ENCODE results near the gene GYS1.

GYS1 gene

GRCh38 chr19:48963371-48964204 lies 29.5 kb downstream of the GYS1 start:
- DNase-seq = peak; percentile 73

DNA sequence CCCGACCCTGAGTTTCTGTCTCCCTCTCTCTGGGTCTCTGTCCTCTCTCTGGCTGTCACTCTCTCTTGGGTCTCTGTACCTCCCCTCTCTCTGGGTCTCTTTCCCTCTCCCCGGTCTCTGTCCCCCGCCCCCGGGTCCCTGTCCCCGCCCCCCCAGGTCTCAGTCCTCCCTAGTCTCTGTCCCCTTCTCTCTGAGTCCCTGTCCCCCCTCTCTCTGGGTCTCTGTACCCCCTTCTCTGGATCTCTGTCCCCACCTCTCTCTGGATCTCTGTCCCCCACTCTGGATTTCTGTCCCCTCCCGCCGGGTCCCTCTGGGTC lies 30.3 kb downstream of the GYS1 start:
- DNase-seq = no peak

DNA sequence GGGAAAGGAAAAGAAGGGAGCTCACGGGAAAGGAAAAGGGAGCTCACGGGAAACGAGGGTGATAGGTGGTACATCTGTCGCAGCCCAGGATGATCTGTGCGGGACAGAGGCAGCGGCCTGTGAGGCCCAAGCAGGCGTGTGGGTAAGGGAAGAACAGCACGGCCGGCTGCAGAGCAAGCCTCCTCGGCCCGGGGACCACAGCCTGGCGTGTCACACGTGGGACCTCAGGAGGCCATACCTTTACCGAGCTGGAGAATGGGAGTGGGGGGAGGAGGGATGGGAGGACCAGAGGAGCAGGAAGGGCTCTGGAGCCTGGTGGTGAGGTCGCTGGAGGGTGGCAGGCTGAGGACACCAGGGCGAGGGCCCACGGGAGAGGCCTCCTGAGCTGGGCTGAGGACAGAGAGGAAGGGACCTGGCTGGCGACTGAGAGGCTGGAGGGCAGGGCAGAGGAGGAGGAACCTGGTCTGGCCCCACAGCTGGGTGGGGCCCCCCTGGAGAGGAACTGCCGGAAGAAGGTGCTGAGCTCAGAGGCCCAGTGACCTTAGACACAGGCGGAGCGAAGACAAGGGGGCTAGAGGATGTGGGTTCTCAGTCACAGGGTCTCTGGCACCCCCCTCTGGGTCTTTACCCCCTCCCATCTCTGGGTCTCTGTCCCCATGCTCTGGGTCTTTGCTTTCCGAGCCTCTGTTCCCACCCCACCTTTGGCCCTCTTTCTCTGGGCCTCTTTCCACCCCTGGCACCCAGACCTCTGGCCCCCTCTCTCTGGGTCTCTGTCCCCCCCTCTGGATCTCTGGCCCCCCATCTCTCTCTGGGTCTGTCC lies 30.9 kb downstream of the GYS1 start:
- no peak for DNase-seq

- no peak for DNase-seq
These were observed 31.5 kb downstream of the GYS1 start for GRCh38 chr19:48961673-48962028.

DNA sequence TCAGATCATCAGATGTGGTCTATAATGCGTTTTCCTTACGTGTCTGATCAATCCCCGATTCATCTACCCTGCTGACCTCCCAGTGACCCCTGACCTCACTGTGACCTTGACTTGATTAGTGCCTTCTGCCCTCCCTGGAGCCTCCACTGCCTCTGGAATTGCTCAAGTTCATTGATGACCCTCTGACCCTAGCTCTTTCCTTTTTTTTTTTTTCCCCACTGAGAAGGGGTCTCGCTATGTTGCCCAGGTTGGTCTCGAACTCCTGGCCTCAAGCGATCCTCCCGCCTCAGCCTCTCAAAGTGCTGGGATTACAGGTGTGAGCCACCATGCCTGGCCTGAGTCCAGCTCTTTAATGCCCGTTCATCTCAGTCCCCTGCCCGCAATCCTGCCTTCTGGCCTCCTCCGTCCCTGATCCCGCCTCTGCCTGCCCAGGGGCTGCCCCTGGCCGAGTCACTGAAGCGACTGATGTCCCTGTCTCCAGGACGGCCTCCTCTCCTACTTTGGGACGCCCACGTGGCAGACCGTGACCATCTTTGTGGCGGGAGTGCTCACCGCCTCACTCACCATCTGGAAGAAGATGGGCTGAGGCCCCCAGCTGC lies 32.0 kb downstream of the GYS1 start:
- DNase-seq = no peak

- DNase-seq = no peak
These were observed 33.5 kb downstream of the GYS1 start for GRCh38 chr19:48959341-48960239.

DNA sequence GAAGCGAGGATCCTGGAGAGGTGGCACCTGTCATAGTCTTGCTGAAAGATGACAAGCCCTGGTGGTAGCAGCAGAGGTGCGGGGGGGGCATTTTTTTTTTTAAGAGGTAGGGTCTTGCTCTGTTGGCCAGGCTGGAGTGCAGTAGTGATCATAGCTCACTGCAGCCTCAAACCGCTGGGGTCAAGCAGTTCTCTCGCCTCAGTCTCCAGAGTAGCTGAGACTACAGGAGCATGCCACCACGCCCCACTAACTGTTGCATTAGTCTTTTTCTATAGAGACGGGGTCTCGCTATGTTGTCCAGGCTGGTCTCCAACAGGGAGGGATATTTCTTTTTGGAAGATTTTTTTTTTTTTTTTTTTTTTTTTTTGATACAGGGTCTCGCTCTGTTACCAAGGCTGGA lies 35.1 kb downstream of the GYS1 start:
- no peak for DNase-seq

GRCh38 chr19:48955308-48955958 lies 37.7 kb downstream of the GYS1 start:
- no peak for DNase-seq

- DNase-seq = peak; percentile 97
These were observed 38.4 kb downstream of the GYS1 start, which contains the start of gene BAX for GRCh38 chr19:48954595-48955307. Gene BAX, plus strand, starts transcription at chr19:48954875. Its CDS starts 54 bp downstream, at chr19:48954929.

DNA sequence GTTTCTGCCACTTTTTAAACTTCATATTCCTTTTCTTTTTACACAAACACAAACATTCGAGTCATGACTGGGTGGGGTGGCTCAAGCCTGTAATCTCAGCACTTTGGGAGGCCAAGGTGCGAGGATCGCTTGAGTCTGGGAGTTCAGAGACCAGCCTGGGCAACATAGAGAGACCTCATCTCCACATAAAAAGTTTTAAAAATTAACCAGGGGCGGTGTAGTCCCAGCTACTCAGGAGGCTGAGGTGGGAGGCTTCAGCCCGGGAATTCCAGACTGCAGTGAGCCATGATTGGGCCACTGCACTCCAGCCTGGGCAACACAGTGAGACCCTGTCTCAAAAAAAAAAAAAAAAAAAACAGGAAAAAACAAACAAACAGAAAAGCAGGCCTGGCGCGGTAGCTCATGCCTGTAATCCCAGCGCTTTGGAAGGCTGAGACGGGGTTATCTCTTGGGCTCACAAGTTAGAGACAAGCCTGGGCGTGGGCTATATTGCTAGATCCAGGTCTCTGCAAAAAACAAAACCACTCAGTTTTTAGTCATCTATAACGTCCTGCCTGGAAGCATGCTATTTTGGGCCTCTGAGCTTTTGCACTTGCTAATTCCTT lies 39.0 kb downstream of the GYS1 start:
- no peak for DNase-seq

GRCh38 chr19:48953141-48953540 lies 40.0 kb downstream of the GYS1 start:
- DNase-seq = no peak

DNA sequence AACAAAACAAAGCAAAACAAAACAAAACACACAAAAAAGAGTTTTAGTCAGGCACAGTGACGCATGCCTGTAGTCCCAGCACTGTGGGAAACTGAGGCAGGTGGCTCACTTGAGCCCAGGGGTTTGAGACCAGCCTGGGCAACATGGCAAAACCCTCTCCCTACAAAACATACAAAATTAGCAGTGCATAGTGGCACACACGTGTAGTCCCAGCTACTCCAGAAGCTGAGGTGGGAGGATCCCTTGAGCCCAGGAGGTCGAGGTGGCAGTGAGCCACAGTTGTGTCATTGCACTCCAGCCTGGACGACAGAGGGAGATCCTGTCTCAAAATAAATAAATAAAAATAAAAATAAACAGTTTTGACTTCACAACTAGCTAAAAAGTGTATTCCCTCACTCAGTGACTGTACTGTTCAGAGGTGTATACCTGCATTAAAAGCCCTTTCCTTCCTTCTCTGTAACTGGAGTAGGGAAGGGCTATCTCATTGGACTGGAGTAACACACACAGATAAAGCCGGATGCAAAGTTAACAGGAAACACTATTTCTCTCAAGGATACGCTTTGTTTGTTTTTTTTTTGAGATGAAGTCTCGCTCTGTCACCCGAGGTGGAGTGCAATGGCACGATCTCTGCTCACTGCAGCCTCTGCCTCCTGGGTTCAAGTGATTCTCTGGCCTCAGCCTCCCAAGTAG lies 42.1 kb downstream of the GYS1 start:
- DNase-seq = no peak

- no peak for DNase-seq
These were observed 43.0 kb downstream of the GYS1 start for GRCh38 chr19:48950159-48950558.

DNA sequence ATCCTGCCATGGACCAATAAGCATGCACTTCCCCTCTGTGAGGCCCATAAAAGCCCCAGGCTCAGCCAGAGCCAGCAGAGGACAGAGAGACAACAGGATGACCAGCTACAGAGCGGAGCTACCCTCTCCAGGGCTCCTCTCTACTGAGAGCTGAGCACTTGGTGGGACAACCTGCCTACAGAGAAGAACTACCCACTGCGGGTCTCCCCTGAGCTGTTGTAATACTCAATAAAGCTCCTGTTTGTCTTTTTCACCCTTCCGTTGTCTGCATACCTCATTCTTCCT lies 45.9 kb downstream of the GYS1 start:
- DNase-seq = no peak

- no peak for DNase-seq
These were observed 46.4 kb downstream of the GYS1 start for GRCh38 chr19:48946463-48947257.

- no peak for DNase-seq
These were observed 47.3 kb downstream of the GYS1 start for GRCh38 chr19:48945817-48946216.

DNA sequence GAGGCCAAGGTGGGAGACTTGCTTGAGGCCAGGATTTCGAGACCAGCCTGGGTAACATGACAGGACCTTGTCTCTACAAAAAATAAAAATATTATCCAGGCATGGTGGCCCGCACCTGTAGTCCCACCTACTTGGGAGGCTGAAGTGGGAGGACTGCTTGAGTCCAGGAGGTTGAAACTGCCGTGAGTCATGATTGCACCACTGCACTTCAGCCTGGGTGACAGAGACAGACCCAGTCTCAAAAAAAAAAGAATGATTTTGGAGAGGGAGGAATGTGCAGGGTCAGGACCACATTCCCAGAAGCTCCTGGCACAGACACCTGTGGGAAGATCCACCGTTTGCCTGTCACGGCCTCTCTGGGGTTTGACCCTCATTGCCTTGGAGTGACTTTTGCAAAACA lies 47.7 kb downstream of the GYS1 start:
- DNase-seq = no peak

- DNase-seq = no peak
These were observed 50.0 kb downstream of the GYS1 start for GRCh38 chr19:48943081-48943480.

- DNase-seq = no peak
These were observed 52.2 kb downstream of the GYS1 start for GRCh38 chr19:48940902-48941301.

DNA sequence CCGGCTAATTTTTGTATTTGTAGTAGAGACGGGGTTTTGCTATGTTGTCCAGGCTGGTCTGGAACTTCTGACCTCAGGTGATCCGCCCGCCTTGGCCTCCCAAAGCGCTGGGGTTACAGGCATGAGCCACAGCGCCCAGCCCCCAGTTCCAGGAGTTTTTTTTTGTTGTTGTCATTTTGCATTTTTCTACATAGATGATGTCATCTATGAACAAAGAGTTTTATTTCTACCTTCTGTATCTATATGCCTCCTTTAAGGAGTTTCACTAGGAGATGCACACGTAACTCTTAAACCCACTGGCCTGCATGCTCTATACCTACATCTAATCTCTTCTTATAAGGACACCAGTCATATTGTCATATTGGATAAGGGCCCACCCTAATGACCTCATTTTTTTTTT lies 54.9 kb downstream of the GYS1 start:
- DNase-seq = no peak

Data from retina (tissue), 1 donor.